GM23338 (cell line): Measurements from ENCODE around the gene PCDHB14. TPM values are rescaled to one million over a fixed set of nuclear protein-coding genes. Genes with fewer than 3 reads are reported as not detected.

Experiments
- ATAC-seq: fragments of 200-7000 bp; cut with Tn5 transposase; 3 replicates; pipeline ENCODE4 v1.9.1; 2020
- DNase-seq: peaks from one replicate; pipeline ENCODE4 v3.0.0-alpha.2; 2015; ENCODE audit warnings: low spot score
- H2AFZ ChIP-seq: fragments of 200-600 bp; sonication (generic); 2 replicates; pipeline ENCODE4 v1.8.0; 2016; ENCODE audit warnings: antibody characterized with exemption, mild to moderate bottlenecking, moderate library complexity
- H3F3A ChIP-seq: fragments of 200-600 bp; sonication (generic); replicated peaks from 2 replicates; pipeline ENCODE4 v1.8.0; 2017; ENCODE audit warnings: antibody characterized with exemption, mixed run types, low read depth
- H3K27ac ChIP-seq: fragments of 200-600 bp; sonication (generic); 2 replicates; pipeline ENCODE4 v1.6.1; 2016; ENCODE audit warnings: low read depth
- H3K27me3 ChIP-seq: fragments of 200-600 bp; sonication (generic); 2 replicates; pipeline ENCODE4 v1.8.0; 2016; ENCODE audit warnings: mild to moderate bottlenecking, mixed run types, moderate library complexity; ENCODE audit not compliant: insufficient read depth
- H3K36me3 ChIP-seq: fragments of 200-600 bp; sonication (generic); 2 replicates; pipeline ENCODE4 v1.8.0; 2016; ENCODE audit warnings: mild to moderate bottlenecking; ENCODE audit not compliant: insufficient read depth
- H3K4me1 ChIP-seq: fragments of 200-600 bp; sonication (generic); 2 replicates; pipeline ENCODE4 v1.8.0; 2016; ENCODE audit warnings: mild to moderate bottlenecking, moderate library complexity; ENCODE audit not compliant: insufficient read depth
- H3K4me2 ChIP-seq: fragments of 200-600 bp; sonication (generic); 2 replicates; pipeline ENCODE4 v1.7.1; 2017; ENCODE audit warnings: mixed run types
- H3K4me3 ChIP-seq: fragments of 200-600 bp; sonication (generic); 2 replicates; pipeline ENCODE4 v1.6.1; 2016; ENCODE audit warnings: mixed run types
- H3K79me2 ChIP-seq: fragments of 200-600 bp; sonication (generic); replicated peaks from 2 replicates; pipeline ENCODE4 v1.8.0; 2017; ENCODE audit warnings: mild to moderate bottlenecking; ENCODE audit not compliant: insufficient read depth
- H3K9me2 ChIP-seq: fragments of 200-600 bp; sonication (generic); 2 replicates; pipeline ENCODE4 v1.8.0; 2017; ENCODE audit not compliant: insufficient read depth
- H4K20me1 ChIP-seq: fragments of 200-600 bp; sonication (generic); replicated peaks from 2 replicates; pipeline ENCODE4 v1.8.0; 2017; ENCODE audit warnings: mild to moderate bottlenecking; ENCODE audit not compliant: insufficient read depth
- H3K27ac Mint-ChIP-seq: 2 replicates; pipeline ENCODE4 v1.8.0; 2020; ENCODE audit warnings: inconsistent platforms, mild to moderate bottlenecking, moderate library complexity, mixed read lengths
- H3K27me3 Mint-ChIP-seq: 3 replicates; pipeline ENCODE4 v1.8.0; 2022; ENCODE audit warnings: low read depth, mild to moderate bottlenecking, moderate library complexity, mixed read lengths, inconsistent platforms; ENCODE audit not compliant: insufficient read depth, poor library complexity
- H3K36me3 Mint-ChIP-seq: 3 replicates; pipeline ENCODE4 v1.8.0; 2021; ENCODE audit warnings: low read depth, mild to moderate bottlenecking, inconsistent platforms, moderate library complexity, mixed read lengths
- H3K4me1 Mint-ChIP-seq: 3 replicates; pipeline ENCODE4 v1.8.0; 2020; ENCODE audit warnings: mild to moderate bottlenecking, inconsistent platforms, mixed read lengths
- H3K4me3 Mint-ChIP-seq: 3 replicates; pipeline ENCODE4 v1.8.0; 2021; ENCODE audit warnings: moderate library complexity, mild to moderate bottlenecking, inconsistent platforms, mixed read lengths
- H3K9me3 Mint-ChIP-seq: 3 replicates; pipeline ENCODE4 v1.8.0; 2020; ENCODE audit warnings: moderate library complexity, mild to moderate bottlenecking, inconsistent platforms, mixed read lengths
- CREB1 ChIP-seq: fragments of 250-450 bp; sonication (Bioruptor Pico); IDR thresholded peaks from 2 replicates; pipeline ENCODE4 v1.5.0; 2020; ENCODE audit warnings: low read depth, mild to moderate bottlenecking, moderate library complexity
- CTCF ChIP-seq, 2 experiments: fragments of 200-600 bp in 1 of 2; sonication (generic) in 1 of 2; conservative IDR thresholded peaks; 2 replicates each; pipeline versions ENCODE4 v1.5.1 to v1.6.1; 2016 to 2017; ENCODE audit warnings: antibody characterized with exemption in 2 of 2, low read depth in 2 of 2, mild to moderate bottlenecking in 2 of 2, moderate library complexity in 1 of 2
- ETS1 ChIP-seq: IDR thresholded peaks from 2 replicates; pipeline ENCODE4 v1.6.1; 2016; ENCODE audit warnings: antibody characterized with exemption
- EZH2phosphoT487 ChIP-seq: fragments of 200-600 bp; sonication (generic); IDR thresholded peaks from one replicate; pipeline ENCODE4 v1.8.1; 2018; ENCODE audit warnings: antibody characterized with exemption; ENCODE audit not compliant: unreplicated experiment
- POLR2AphosphoS5 ChIP-seq: IDR thresholded peaks from 2 replicates; pipeline ENCODE4 v1.6.1; 2016; ENCODE audit warnings: antibody characterized with exemption, low read depth
- ZNF114 ChIP-seq: fragments of 250-450 bp; sonication (Bioruptor Pico); IDR thresholded peaks from 2 replicates; pipeline ENCODE4 v1.5.0; 2020; ENCODE audit warnings: mild to moderate bottlenecking, moderate library complexity
- ZNF331 ChIP-seq: fragments of 250-450 bp; sonication (Bioruptor Pico); IDR thresholded peaks from 2 replicates; pipeline ENCODE4 v1.5.0; 2020; ENCODE audit warnings: low read depth, mild to moderate bottlenecking, moderate library complexity
- polyA plus RNA-seq: library from polyadenylated mRNA; unstranded; fragments of >200 nt; fragmentation: Nextera tagmentation; extraction: Ambion mirVana; gene quantifications from 2 replicates; pipeline ENCODE4 v1.2.1, GENCODE V29; 2016
- total RNA-seq: library from RNA; depleted of rRNA; stranded (reverse); fragments of >200 nt; shearing (Covaris generic); gene quantifications from 2 replicates; pipeline ENCODE4 v1.2.3, GENCODE V29; 2014
- TF ChIP-seq, protein P1 (sequence below): IDR thresholded peaks from one replicate; pipeline ENCODE4 v1.6.1; 2018; ENCODE audit warnings: antibody characterized with exemption; ENCODE audit not compliant: unreplicated experiment
- TF ChIP-seq, protein P2 (sequence below): fragments of 250-450 bp; sonication (Bioruptor Pico); IDR thresholded peaks from 2 replicates; pipeline ENCODE4 v1.5.0; 2020; ENCODE audit warnings: mild to moderate bottlenecking, moderate library complexity

Gene PCDHB14
- total and polyA plus RNA-seq, 2 experiments from 2014 or later: 0.71 to 4.1 TPM

DNA sequence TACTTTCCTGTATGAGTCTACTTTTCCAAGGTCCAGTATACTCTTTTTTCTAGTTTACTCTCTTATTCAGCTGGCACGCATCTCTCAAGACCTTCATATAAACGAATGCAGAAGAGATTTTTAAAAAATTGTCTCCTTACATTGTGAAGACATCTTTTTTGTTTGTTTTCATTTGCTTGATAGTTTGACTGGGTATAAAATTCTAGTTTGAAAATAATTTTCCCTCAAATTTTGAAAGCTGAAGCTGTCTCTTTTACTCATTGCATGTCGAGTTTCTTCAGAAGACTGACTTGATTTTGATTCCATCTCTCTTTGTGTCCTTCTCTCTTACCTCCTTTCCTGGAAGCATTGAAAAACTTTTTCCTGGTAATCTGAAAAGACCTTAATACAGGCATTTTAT, 26.8 kb upstream of the PCDHB14 start:
- no peak for DNase-seq
- H3K4me3 ChIP-seq: no peak overlapping the region
- Mint-ChIP-seq H3K27ac (no peak overlapping the region), H3K4me1 (peaks cover 7% of the 10 kb centered on the region; the same call in 1 of the 3 replicates), H3K9me3 (peaks cover 39% of the 10 kb centered on the region), H3K36me3 (peaks cover 22% of the 10 kb centered on the region), H3K4me3 (no peak overlapping the region), H3K27me3 (peaks cover 4% of the 10 kb centered on the region)
- no peak overlapping the region for H2AFZ ChIP-seq
- H4K20me1 ChIP-seq: no peaks in the 10 kb centered on the region
- no peaks in the 10 kb centered on the region for H3K79me2 ChIP-seq
- H3F3A ChIP-seq: no peaks in the 10 kb centered on the region
- H3K4me1 ChIP-seq: no peaks in the 10 kb centered on the region
- TF ChIP-seq EZH2phosphoT487 (no peak), ZNF114 (CRISPR knock-in tag) (no peak), CREB1 (no peak), POLR2AphosphoS5 (no peak), CTCF (conservative IDR thresholded peaks at IDR 0.05; ENCODE audit: low read depth in 2 of 2) (no peak), ZNF331 (CRISPR knock-in tag) (no peak), ETS1 (no peak)
- TF ChIP-seq, protein P1, sequence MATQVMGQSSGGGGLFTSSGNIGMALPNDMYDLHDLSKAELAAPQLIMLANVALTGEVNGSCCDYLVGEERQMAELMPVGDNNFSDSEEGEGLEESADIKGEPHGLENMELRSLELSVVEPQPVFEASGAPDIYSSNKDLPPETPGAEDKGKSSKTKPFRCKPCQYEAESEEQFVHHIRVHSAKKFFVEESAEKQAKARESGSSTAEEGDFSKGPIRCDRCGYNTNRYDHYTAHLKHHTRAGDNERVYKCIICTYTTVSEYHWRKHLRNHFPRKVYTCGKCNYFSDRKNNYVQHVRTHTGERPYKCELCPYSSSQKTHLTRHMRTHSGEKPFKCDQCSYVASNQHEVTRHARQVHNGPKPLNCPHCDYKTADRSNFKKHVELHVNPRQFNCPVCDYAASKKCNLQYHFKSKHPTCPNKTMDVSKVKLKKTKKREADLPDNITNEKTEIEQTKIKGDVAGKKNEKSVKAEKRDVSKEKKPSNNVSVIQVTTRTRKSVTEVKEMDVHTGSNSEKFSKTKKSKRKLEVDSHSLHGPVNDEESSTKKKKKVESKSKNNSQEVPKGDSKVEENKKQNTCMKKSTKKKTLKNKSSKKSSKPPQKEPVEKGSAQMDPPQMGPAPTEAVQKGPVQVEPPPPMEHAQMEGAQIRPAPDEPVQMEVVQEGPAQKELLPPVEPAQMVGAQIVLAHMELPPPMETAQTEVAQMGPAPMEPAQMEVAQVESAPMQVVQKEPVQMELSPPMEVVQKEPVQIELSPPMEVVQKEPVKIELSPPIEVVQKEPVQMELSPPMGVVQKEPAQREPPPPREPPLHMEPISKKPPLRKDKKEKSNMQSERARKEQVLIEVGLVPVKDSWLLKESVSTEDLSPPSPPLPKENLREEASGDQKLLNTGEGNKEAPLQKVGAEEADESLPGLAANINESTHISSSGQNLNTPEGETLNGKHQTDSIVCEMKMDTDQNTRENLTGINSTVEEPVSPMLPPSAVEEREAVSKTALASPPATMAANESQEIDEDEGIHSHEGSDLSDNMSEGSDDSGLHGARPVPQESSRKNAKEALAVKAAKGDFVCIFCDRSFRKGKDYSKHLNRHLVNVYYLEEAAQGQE: no peak
- TF ChIP-seq, protein P2, sequence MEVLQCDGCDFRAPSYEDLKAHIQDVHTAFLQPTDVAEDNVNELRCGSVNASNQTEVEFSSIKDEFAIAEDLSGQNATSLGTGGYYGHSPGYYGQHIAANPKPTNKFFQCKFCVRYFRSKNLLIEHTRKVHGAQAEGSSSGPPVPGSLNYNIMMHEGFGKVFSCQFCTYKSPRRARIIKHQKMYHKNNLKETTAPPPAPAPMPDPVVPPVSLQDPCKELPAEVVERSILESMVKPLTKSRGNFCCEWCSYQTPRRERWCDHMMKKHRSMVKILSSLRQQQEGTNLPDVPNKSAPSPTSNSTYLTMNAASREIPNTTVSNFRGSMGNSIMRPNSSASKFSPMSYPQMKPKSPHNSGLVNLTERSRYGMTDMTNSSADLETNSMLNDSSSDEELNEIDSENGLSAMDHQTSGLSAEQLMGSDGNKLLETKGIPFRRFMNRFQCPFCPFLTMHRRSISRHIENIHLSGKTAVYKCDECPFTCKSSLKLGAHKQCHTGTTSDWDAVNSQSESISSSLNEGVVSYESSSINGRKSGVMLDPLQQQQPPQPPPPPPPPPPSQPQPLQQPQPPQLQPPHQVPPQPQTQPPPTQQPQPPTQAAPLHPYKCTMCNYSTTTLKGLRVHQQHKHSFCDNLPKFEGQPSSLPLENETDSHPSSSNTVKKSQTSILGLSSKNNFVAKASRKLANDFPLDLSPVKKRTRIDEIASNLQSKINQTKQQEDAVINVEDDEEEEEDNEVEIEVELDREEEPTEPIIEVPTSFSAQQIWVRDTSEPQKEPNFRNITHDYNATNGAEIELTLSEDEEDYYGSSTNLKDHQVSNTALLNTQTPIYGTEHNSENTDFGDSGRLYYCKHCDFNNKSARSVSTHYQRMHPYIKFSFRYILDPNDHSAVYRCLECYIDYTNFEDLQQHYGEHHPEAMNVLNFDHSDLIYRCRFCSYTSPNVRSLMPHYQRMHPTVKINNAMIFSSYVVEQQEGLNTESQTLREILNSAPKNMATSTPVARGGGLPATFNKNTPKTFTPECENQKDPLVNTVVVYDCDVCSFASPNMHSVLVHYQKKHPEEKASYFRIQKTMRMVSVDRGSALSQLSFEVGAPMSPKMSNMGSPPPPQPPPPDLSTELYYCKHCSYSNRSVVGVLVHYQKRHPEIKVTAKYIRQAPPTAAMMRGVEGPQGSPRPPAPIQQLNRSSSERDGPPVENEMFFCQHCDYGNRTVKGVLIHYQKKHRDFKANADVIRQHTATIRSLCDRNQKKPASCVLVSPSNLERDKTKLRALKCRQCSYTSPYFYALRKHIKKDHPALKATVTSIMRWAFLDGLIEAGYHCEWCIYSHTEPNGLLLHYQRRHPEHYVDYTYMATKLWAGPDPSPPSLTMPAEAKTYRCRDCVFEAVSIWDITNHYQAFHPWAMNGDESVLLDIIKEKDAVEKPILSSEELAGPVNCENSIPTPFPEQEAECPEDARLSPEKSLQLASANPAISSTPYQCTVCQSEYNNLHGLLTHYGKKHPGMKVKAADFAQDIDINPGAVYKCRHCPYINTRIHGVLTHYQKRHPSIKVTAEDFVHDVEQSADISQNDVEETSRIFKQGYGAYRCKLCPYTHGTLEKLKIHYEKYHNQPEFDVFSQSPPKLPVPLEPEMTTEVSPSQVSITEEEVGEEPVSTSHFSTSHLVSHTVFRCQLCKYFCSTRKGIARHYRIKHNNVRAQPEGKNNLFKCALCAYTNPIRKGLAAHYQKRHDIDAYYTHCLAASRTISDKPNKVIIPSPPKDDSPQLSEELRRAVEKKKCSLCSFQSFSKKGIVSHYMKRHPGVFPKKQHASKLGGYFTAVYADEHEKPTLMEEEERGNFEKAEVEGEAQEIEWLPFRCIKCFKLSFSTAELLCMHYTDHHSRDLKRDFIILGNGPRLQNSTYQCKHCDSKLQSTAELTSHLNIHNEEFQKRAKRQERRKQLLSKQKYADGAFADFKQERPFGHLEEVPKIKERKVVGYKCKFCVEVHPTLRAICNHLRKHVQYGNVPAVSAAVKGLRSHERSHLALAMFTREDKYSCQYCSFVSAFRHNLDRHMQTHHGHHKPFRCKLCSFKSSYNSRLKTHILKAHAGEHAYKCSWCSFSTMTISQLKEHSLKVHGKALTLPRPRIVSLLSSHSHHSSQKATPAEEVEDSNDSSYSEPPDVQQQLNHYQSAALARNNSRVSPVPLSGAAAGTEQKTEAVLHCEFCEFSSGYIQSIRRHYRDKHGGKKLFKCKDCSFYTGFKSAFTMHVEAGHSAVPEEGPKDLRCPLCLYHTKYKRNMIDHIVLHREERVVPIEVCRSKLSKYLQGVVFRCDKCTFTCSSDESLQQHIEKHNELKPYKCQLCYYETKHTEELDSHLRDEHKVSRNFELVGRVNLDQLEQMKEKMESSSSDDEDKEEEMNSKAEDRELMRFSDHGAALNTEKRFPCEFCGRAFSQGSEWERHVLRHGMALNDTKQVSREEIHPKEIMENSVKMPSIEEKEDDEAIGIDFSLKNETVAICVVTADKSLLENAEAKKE (CRISPR knock-in tag): no peak
- H3K4me2 ChIP-seq: no peak overlapping the region
- ATAC-seq: no peak
- H3K36me3 ChIP-seq: no peaks in the 10 kb centered on the region; the same call in 1 of the 2 replicates
- no peak overlapping the region for H3K27ac ChIP-seq
- no peaks in the 10 kb centered on the region for H3K27me3 ChIP-seq
- no peaks in the 10 kb centered on the region for H3K9me2 ChIP-seq
